NCI-H146 treated with DMSO at 0.1 percent for 48 hours (cell line): ENCODE data around the gene RAD51B.

Experiments
- DNase-seq: peaks from one replicate; lab custom pipeline; 2025; ENCODE audit not compliant: unreplicated experiment; lab: John Stamatoyannopoulos, UW

Gene RAD51B

DNA sequence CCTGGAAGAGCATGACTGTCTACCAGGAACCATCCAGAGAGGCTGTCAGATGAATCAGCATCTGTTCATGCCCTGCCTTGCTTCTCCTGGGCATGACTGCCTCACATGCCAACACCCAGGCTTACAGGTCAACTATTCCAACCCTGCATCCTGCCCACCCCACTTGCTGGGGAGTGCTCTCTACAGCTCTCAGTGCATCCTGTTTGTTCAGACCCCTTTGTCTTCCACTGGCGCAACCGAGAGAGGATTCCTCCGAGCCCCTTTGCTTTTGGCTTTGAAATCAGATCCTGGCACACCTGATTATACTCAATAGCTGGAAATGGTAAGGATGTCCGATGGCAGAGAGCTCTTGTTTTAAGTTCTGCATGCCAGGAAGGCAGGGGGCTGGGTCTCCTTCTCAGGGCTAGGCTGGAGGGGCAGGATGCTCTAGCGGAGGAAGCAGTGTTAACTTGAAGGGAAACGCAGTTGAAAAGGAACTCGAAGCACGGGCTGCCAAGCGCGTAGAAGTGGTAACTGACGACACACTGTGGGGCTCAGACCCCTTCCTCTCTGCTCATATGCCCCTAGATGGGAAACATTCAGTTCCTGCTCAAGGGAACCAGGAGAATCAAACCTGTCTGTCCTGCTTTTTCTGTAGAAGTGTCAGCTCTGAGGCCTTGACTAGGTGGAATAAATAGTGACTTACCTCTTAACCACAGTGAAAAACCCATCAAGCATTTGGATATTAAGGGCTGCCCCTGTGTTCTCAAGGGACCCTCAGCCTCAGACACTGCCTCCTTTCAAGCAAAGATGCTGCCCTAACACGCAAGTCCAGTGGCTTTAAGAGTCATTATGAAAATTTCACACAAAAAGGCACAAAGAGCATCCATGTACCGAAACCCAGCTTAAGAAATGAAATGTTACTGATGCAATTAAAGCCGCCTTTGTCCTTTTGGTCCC is 675.8 kb downstream of the RAD51B start:
- no peak for DNase-seq

DNA sequence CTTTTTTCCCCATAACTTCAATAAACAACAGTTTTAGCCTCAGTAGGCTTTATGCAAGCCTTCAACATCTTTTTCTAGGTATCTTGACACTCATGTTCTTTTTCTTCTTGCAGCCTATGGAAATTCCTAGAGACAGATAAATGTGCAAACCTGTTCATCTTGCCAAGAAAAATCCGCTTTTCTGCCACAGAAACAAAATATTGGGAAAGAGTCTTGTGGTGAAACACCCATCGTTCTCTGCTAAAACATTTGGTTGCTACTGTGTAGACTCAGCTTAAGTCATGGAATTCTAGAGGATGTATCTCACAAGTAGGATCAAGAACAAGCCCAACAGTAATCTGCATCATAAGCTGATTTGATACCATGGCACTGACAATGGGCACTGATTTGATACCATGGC is 677.4 kb downstream of the RAD51B start:
- no peak for DNase-seq

DNA sequence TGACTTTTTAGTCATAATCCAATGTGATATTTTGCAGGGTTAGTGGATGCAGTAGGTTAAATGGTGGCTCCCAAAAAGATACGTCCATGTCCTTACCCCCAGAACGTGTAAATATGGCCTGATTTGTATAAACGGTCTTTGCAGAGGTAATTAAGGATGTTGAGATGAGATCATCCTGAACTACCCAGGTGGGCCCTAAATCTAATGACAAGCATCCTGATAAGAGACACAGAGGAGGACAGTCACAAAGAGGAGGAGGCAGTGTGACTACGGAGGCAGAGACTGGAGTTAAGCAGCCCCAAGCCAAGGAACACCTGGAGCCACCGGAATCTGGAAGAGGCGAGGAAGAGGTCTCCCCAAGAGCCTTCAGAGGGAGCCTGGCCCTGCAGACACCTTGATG is 679.9 kb downstream of the RAD51B start:
- DNase-seq: no peak

DNA sequence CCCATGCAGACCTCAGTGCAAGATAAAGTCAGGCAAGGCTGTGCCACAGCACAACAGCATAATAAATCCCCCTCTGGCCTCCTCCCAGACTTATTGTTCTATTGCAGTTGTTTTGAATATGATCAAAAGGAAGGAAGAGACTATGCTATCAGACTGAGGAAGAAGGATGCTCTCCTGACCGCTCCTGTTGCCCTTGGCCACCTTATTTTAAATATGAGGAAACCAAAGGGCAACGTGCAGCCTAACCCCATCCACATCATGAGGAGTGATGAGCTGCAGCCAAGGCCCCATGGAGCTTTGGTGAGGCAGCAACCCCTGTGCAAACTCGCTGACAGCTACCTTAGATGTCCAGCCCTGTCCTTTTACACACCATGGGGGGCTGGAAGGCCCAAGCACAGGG is 681.6 kb downstream of the RAD51B start:
- DNase-seq: no peak

DNA sequence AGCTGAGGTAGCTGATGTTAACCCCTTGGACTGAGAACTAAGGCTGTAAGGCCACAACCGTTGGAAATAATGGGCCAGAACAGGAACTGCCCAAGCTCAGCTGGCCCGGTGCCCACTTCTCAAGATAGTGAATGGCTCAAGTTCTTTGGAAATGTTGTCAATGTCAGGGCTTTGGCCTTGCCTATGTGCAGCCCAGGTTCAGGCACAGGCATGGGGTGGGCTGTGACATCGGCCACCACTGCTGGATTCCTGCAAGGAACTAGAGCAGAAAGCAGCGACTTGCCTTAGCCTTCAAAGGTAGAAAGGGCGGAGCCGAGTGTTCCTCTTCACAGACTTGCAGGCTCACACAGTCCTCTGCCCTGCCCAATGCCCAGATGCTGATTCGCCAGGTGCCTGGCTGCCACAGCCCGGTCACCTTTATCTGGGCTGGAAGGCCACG is 682.1 kb downstream of the RAD51B start:
- no peak for DNase-seq

DNA sequence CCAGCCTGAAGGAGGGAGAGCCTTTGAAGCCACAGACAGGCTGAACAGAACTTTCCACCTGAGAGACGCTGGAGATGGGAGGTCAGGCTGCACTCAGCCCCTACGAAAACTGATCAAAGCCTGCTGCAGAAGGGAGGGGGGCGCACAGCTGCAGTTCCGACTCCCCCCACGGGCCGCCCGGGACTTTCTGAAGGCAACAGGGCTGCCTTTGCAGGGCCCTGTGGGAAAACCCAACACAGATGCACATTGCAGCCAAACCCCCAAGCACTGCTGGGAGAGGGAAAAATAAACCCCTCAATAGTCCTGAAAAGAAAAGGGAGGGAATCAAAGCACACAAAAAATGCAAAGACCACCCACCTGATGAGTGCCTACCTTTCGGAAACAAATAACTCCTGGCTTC is 682.7 kb downstream of the RAD51B start:
- DNase-seq: no peak

DNA sequence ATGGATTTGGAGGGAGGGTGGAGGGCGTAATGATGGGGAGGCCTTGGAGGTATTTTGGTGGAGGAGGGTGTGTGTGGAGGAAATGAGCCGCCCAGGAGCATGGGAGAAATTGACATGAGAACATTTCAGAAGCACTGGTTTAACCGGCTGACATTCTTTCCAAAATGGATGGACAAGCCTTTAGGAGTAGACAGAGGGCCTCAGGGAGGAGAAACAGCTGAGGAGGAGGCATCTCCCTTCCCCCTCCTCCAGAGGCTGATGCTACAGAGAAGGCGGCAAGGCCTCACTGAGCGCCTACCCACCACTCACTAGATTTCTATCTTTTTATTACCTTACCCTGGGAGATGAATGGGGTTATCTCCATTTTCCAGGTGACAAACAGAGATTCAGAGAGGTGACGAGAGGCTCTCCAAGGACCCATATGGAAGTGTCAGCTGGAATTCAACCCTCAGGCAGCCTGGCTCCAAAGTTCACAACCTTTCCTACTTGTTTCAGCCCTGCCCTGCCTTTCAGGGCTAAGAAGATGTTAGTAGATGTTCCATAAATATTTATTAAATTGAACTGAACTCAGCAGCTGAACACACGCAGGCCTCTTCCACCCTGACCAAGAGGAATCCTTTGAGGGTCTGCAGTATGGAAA is 683.7 kb downstream of the RAD51B start:
- no peak for DNase-seq

DNA sequence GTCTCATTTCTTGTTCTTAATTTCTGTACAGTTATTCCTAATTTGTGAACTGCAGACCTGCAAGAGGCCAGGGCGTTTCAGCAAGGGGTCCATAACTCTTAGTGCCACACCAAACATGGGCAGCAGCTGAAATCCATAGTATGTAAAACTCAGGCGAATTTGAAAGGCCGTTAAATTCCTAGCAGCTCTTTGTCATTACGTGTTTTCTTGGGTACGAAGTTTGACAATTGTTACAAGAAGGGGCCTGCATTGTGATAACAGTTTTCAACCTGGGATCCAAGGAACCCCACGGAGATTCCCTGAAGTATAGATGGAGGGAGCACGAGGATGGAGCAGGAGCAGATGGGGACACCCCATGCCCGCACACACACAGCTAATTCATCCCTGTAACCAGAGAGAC is 685.3 kb downstream of the RAD51B start:
- no peak for DNase-seq

DNA sequence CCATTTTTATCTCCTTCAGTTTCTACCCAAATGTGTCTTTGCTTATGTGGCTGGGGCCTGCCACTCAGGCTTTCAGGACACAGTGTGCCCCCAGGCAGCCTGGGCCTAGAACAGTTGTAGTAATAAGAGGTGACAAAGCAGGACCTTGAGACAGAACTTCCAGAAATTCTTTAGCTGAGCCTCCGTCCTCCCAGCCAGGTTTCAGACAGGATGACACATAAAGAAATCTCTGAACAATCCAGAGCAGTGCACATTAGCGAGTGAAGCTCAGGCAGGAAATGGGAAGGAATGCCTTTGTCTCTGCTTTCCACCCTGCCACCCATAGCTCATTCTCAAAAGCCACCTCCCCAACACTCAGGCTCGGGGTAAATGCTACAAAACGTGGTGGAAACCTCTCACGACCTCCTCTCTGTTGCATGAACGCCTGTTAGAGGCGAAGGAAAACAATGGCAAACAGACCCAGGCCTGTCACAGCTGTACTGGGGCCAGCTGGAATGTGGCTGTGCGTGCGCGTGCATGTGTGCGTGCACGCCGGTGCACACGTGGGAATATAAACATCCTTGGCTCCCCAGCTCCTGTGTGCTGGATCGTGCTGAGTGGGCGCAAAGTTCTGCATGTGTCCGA is 686.6 kb downstream of the RAD51B start:
- no peak for DNase-seq

DNA sequence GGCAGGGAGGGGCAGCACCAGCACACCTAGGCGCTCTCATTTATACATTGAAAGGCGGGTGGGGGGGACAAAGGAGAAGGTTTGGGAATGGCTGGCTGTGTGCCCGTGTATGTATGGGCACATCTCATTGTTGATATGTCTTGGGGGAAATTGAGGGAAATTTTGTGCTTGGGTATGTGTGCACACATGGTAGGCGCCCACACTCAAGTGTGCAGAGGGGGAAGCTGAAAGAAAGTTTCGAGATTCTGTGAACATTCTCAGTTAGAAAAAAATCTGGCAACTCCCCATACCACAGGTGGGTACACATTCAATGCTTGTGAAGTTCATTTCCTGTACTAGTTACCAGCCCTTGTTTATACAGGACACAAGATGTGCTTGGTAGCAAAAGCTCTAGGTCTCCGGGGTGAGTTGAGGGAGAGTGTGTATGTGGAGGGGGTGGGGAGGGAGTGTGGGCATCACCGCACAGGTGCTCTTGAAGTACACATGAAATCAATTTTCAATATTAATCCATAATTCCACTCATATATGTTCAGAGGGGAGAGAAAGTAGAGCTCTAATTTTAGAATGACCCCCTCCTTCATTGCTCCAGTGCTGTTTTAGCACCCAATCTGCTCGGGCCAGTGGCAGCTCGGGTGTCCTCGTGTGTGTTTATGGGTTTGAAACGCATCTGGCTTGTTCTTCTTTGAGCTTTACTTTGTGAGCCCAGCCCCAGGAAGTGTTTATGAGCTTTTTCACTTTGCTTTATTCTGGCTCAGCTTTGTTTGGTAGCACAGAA is 687.3 kb downstream of the RAD51B start:
- no peak for DNase-seq

DNA sequence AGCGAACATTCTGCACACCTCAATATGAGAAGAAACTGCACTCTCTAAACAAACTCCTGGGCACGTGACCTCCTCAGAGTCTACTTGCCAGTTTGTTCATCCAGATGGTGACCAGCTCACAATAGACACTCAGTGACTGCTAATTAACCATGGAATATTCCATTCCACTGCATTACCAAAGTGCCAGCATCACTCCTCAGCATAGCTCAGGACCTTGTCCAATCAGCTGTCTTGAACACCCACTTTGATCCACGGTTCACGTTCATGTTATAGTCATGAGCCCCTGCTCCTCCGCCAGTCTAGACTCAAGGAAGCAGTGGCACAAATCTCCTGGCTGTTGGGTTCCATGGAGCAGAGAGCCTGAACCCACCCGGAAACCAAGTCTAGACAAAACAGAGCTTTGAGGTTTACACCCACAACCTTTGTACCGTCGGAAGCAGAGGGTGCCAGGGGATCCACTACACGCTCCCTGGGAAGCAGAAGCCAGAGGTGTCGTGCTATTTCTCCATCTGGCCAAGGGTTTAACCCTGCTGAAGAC is 688.0 kb downstream of the RAD51B start:
- DNase-seq: no peak

DNA sequence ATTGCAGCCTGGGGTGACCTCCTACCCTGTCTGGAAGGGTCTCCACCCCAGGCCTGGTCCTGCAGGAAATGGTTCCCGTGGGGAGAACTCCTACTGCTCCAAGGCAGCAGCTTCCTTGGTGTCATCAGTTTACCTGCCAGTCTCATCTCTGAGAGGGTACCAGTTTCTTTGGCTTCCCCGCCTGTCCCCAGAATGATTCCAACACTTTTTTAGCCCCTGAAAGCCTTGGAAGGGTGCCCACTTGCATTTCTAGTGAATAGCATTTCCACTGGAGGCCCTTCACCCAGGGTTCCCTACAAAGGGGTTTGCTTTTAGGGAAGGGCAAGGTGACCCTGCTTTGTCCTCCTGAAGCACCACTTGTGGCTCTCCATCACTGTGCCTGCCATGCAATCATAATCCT is 689.0 kb downstream of the RAD51B start:
- DNase-seq: no peak

DNA sequence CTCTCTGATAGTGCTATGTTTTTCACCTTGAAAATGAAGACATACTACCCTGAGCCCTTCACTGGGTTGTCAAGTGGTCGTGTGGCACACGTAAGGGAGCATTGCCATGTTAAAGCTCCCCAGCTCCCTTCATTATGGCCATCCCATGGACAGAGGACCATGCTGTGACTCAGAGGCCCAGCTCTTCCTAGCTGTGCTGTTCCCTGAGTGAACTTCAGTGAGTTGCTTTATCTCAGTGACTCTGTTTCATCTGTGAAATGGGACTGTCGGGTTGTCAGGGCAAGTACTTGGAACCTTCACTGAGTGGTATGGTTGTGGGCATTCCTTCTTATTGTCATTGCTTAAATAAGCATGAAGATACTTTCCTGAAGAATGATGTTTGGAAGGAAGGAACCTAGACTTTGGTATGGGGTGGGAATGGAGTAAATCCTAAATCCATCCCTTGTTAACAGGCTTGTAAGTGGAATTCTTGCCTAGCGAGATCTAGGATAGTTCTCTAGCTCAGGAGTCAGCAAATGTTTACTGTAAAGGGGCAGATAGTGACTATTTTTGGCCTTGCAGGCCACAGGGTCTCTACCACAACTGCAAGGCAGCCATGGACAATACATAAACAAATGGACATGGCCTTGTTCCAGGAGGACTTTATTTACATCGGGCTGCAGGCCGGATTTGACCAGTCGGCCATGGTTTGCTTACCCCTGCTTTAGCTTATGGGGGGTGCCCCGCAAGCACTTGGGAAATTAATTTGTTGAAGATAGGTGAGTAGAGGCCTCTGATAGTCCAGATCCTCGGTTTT is 689.8 kb downstream of the RAD51B start:
- no peak for DNase-seq

DNA sequence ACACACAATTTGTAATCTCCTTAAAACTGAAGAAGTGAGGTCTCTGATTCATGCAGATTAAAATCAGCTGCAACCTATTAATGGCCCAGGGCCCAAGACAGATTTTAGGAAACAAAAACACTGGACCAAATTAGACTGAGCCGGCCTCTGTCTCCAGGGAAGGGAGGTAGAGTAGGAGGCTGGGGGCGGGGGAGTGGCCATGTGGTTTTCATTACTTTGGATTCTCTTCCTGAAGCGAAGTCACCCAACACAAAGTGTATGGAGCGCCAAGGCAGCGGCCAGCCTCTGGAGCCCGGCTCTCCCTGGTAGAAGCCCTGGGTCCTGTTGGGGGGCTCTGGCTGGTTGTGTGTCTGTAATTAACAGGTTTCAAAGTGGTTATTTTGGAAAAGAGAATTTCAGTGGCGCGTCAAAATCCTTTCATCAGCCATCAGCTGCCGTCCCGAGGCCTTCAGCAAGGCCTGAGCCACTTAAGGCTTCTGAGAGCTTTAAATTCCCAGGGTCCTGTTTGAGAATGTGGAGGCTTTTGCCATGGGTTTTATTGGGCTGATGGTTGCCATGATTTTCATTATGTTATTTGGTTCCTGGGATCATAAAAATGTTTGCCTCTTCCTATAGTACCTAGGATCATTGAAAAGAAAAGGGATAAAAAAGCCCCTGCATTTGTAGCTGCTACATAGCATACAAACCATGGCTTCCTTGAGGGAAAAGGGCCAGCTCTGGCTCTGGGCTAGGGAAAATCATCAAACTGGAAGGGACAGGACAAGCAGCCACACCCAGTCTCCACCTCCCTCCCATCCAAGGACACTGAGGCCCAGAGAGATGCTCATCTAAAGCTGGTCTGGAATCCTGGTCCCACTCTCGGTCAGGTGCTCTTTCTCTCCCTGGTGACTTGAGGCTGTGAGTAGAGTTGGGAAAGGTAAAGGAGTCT is 690.9 kb downstream of the RAD51B start:
- DNase-seq: no peak

DNA sequence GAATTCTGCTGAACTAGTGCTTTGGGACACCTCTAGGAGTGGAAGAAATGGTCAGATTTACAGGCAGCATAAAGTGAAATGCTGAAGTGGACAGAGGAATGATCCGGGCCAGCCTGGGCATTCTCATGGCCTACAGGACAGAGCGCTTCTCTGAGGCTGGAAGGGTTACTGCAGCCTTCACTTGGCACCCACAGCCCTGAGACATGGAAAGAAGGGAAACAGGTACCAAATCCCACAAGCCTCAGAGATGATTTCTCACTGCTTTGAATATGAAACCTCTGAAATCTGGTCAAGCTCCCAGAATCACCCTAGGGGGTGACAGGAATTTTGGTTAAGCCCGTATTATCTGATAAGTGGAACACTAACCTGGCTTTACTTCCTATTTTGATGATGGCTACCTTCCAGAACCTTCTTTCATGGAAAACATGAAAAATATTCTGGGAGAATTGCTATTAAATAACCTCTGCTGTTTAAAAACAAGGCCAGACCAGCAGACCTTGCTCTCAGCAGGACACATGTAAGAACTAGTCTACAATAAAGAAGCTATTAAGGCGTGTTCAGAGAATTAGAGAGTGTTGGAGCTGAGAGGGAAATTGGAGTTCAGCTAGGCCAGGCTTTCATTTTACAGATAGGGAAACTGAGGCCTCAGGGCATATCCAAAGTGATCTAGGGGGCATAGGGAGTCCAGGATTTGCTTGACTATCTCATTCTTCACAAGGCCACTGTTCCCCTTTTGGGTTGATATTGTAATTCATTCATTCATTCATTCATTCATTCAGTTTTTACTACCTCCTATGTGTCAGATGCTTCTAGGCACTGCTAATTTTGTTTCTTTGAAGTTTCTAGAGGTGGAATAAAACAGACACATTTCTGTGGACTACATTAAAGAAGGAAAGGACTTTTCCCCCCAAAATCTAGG is 691.8 kb downstream of the RAD51B start:
- no peak for DNase-seq

DNA sequence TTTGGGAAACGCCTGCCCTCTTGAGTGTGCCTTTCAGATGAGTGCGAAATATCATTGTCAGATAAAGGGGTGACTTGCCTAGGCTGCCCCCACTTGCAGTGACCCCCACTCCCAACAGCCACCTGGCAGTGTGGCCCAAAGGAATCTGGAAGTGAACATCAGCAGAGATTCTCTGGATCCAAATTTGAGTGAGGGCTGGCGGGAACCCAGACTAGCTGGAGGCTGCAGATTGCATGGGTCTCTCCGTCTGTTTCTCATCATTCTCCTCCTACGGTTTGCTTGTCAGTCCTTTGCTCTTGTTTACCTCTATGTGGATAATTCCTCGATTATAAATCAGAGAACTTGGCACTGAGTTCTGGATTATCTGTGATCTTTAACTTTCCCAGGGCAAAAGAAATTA is 692.5 kb downstream of the RAD51B start:
- DNase-seq: no peak

DNA sequence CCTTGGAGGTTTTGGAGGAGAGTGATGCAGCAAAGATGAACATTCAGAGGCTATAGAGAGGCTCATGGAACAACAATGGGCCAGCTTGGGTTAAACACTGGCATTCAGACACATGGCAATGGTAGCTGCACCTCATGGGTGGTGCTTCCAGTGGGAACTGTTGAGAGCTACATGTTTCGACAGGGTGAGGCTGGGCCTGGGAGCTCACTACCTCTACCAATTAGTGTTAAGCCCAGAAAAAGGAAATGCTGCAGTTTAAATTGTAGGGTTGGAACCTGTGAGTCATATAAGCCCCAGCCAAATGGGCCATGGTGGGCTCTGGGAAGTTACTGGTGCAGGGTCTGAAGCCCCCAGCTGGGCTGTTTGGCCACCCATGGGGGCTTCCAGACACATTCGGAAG is 693.6 kb downstream of the RAD51B start:
- no peak for DNase-seq
